ENCODE measurements around the gene TEX29.

- TF ChIP-seq POLR2AphosphoS5 (IDR thresholded peaks at IDR 0.05; ENCODE audit: borderline replicate concordance, low read depth, low read length) (no peak), EZH2 (IDR thresholded peaks at IDR 0.05) (no peak), FOXP2 (optimal IDR thresholded peaks at IDR 0.05; ENCODE audit: control extremely low read depth, extremely low read length, insufficient read depth) (no peak)
Observed at GRCh38 chr13:111356795-111357194, 36.4 kb downstream of the TEX29 start.

All from SK-N-MC (cell line).